ENCODE measurements around the gene PDE1C.

DNA sequence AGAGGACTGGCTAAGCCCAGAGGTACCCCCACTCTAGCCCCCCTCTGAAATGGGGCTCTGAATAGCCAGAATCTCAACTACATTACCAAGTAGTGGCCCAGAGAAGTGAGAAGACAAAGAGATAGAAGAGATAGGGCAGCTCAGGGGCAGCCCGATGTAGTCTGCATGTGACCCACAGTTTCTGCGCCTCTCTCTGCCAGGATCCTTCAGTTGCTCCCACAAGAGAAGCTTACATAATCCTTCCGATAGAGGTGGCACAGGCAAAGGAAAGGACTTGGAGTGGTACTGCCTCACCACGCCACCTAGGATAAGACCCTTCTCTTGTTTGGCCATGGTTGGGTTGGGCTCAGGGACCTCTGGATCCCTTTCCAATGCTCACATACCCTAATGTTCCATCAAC lies 5.4 kb upstream of the PDE1C start:
- TF ChIP-seq POLR2A (IDR thresholded peaks at IDR 0.05): no peak
- TF ChIP-seq, protein P1, sequence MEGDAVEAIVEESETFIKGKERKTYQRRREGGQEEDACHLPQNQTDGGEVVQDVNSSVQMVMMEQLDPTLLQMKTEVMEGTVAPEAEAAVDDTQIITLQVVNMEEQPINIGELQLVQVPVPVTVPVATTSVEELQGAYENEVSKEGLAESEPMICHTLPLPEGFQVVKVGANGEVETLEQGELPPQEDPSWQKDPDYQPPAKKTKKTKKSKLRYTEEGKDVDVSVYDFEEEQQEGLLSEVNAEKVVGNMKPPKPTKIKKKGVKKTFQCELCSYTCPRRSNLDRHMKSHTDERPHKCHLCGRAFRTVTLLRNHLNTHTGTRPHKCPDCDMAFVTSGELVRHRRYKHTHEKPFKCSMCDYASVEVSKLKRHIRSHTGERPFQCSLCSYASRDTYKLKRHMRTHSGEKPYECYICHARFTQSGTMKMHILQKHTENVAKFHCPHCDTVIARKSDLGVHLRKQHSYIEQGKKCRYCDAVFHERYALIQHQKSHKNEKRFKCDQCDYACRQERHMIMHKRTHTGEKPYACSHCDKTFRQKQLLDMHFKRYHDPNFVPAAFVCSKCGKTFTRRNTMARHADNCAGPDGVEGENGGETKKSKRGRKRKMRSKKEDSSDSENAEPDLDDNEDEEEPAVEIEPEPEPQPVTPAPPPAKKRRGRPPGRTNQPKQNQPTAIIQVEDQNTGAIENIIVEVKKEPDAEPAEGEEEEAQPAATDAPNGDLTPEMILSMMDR (IDR thresholded peaks at IDR 0.05): no peak
